ENCODE data around the gene USP7.

USP7 gene

DNA sequence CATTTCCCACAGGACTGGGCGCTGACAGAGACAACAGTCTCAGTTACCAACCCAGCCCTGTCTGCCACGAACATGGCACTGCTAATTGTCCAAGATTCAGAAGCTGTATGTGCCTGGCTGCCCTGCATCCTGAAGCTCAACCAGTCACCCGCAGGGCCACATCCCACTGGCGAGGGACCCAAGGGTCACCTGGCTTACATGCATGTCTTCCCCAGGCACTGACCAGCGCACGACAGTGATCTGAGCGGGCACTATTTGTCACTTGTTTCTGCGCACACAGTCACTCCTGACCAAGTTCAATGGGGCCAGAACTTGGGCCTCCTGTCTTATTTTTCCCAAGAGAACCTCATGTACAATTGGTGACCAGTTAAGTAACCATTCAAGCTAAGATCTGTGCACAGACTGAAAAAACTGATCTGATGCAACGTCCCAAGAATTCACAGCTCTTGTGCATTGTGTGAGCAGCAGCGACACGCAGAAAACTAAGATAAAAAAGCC, 13.1 kb downstream of the USP7 start:
- DNase-seq: no peak

DNA sequence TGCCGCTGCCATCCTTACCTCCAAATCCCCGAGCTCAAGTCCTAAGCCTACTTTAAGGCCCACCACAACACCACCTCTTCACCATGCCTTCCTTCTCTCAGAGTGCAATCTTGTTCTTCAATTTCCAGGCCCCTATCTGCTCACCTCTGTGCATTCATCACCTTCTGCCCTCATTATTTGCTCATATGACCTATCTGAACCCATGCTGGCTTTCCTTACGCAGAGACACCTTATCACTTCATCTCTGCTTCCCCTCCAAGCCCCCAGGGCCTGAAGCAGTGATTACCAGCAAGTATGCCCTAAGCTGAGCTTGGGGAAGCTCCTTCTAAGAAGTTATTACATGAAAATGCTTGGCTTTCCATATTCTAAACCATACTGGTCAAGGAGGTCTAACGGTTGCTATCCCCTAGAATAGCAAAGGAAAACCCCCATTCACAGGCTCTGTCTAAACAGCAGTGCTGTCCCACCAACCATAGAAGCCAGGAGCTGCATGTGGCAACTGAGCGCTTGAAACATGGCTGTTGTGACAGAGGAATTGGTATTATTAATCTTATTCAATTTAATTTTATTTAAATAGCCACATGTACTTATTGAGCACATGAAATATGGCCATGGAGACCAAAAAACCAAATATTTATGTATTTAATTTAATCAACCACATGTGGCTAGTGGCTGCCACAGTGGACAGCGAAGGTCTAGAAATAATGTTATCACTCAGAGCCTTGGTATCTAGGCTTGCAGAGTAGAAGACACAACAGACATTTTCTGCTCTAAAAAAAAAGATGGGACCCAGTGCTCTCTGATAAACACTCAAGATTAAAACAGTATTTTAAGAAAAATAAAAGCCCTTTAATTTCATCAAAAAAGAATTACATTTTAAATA, 13.9 kb downstream of the USP7 start:
- DNase-seq: no peak

DNA sequence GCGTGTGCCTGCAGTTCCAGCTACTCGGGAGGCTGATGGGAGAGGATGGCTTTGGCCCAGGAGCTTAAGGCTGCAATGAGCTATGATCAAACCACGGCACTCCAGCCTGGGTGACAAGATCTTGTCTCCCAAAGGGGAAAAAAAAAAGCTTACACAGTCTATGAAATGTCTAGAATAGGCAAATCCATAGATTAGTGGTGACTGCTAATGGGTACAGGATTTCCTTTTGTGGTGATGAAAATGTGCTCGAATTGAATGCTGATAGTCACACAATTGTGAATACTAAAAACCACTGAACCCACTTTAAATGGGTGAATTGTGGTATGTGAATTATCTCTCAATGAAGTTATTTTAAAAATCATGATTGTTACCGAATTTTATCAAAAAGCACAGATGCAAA, 14.9 kb downstream of the USP7 start:
- DNase-seq: no peak

DNA sequence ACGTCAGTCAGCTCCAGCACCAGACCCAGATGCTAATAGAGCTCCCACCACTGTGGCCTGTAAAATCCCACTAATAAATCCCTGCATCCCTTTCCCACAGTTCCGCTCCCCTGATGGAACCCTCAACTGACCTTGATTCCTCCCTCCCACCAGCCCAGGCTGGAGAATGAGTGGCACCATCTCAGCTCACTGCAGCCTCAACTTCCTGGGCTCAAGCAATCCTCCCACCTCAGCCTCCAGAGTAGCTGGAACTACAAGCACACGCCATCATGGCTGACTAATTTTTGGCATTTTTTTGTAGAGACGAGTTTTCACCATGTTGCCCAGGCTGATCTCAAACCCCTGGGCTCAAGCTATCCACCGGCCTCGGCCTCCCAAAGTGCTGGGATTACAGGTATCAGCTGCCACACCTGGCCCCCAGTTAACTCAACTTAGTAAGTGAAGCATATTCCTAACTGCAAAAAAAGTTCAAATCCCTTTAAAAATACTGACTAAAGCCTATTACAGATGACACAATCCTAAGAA, 15.6 kb downstream of the USP7 start:
- no peak for DNase-seq

DNA sequence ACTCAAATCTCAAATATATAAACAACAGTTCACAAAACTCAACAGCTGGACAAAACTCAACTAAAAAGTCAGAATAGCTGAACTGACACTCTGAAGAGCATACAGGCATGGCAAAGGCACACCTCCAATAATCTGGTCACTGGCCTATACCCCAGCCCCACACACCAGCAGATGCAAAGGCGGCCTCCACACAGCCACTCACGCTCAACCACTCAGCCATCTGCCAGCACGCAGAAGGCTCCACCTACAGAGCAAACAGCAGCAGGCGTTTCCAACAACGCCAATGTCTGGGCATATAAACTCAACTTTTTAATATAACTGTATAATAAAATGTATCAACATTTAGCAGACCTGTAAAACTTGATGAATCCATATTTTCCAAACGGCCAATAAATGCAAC, 17.2 kb downstream of the USP7 start:
- DNase-seq: no peak

DNA sequence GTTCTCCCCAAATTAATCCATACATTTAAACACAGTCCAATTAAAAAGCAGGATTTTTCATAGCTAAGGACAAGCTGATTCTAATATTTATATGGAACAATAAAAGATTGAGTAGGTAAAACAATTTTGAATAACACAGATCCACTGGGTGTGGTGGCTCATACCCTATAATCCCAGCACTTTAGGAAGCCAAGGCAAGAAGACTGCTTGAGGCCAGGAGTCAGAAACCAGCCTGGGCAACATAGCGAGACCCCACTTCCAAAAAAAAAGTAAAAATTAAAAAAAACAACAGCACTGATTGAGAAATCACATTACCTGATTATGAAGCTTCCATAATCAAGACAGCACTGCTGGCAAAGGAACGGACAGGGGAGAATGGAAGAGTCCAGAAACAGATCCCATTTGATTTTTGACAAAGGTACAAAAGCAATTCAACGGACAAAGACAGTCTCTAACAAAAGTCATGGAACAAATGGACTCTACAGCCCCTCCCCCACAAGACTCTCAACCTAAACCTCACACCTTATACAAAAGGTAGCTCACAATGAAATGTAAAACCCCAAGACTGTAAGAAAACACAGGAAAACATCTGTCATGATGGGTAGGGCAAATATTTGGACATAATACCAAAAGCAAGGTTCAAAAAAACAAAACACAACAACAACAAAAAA, 17.9 kb downstream of the USP7 start:
- no peak for DNase-seq

DNA sequence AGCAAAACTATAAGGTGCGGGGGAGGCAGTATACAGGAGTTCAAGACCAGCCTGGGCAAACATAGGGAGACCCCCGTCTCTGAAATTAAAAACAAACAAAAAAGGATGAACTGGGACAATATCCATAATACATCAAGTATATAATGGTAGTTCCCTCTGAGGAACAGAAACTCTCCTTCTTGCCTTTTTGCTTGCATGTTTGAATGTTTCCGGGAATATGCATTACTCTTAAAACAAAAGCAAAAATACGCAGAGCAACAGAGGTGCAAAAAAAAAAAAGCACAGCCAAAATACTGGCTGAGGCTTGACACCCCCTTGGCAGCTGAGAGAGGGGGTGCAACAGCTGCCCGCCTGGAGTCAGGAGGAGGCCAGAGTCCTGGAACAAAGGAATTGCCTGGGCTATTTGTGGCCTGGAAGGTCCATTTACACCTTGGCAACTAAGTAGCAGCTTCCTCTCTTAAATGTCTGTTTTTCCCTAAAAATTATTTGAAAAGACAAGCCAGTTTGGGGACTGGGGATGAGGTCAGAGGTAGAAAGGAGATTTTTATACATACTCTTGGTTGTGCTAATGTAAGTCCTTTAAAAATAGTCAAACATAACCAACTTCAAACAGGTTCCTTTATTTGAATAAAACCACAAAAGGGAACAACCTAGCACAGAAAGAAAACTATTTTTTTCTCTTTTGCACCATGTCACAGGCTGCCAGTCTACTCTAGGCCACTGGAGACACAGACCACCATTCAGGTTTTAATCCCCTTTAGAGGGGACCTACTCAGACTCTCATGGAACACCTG, 19.5 kb downstream of the USP7 start:
- no peak for DNase-seq

DNA sequence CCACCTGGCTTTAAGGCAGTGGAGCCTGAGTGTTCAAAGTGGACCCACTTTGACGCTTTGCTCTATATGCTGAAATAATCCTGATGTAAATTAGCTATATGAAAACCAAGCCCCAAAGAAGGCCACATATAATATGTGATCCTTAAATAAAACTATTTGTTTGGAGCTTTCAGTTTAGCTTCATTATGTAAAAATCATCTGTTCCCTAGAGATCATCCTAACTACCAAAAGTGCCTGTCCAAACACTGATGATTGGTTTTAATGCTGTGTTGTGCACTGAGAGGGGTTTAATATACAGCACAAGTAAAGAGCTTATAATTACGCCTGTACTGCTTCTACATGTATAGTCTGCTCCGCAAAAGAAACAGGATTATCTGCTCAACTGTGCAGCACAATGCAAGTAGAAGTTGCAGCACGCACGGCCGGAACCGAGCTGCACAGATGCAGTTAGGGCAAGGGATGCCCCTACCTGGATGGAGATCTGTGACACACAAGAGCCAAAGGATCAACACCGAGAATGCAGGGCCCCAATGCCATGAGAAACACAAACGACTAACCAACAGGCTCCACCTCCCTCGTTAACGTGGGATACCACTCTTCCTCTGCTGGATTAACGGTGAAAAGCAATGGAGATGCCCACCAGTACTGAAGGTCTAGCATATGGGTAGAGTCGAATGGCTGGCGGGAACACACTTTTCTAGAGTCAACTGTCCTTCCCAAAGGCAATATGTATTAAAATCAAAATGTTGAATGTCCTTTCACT, 20.5 kb downstream of the USP7 start:
- DNase-seq: no peak

DNA sequence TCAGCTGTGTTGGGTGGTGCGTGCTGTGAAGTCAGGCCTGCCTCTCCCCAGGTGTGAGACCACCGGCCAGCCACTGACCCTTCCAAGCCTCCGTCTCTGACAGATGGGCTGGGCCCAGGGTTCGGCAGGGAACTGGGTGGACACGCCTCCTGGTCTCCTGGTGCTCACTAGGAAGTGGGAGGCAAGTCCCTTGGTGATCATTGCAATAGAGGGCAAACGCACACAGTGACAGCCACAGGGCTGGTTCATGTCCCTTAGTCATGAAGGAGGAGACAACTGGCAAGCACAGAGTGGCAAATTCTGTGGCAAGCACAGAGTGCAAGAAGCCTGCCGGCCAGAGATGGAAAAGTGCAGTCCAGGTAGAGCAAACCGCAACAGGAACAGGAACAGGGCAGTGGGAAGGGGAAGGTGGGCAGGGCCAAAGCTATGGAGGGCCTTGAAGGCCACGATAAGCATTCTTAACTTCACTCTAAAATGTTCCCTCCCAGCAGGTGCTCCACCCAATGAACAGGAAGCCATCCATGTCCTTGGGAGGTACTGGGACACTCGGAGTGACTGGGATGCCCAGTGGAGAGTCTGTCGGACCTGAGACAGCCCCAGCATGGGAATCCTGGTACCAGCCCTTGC, 21.9 kb downstream of the USP7 start:
- DNase-seq: no peak

DNA sequence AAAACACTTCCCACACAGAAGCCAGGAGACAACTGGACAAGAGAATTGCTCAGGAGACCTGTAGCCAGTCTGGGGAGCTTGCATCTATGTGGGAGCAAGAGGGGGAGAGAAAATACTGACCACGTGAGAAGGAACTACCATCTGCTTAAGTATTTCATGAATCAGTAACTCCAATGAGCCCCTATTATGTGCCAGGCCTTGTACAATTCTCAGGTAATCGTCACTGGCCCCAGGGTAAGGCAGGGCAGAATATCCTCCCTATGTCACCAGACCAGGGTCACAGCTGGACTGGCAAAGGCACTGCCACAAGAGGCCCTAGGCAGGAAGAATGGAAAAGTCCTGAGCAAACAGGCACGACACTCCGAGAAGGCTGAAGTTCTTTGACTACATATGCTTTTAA, 25.9 kb downstream of the USP7 start:
- no peak for DNase-seq

DNA sequence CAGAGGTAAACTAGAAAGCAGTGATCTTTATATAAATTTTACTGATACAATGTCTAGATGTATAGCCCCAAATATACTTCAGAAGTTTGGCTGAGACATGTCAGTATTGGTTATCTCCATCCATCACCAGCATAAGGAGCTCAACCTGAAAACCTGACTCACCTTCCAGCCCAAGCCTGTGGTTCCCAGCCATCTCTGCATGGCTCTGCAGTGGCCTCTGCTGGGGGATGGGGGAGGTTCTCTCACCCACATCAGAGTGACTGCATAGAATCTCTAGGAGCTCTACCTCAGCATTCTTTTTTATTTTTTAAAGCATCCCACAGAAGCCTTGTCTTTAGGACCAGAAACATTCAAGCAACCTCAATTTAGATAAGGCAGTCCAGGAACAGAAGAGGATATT, 27.3 kb downstream of the USP7 start:
- peak; percentile 84 for DNase-seq

DNA sequence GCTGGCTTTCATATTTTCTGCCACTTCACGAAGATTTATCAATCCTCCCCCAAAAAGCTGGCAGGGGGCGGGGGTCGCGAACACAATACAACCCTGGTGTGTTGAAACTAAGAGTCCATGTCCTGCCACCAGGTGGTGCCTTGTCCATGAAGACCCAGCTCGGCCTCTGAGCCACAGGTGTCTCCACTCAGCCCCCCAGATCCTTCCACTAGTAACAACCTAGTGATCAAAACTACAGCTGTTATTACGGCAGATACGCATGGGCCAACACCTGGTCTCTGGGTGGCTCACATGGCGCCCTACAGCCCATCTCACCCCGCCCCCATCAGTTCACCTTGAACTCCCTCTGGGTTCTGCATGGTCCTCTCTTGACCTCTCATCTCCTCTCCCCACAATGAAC, 27.7 kb downstream of the USP7 start:
- no peak for DNase-seq

DNA sequence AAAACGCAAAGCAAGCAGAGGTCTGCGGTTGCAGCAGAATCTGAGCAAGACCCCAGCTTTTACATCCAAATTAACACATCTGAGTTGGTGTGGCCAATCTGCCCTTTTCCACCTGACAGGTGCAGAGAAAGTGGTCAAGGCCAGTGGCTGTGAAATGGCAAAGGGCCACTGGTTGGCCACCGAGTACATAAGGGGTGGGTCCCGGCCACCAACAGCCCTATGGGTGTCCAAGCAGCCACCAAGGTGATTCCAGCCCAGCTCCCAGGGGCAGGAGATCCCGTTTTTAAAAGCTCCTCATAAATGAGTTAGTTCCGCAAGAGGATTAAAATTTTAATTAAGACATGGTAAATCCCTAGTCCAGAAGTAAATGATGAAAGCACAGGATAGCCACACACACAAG, 29.1 kb downstream of the USP7 start:
- DNase-seq: no peak

DNA sequence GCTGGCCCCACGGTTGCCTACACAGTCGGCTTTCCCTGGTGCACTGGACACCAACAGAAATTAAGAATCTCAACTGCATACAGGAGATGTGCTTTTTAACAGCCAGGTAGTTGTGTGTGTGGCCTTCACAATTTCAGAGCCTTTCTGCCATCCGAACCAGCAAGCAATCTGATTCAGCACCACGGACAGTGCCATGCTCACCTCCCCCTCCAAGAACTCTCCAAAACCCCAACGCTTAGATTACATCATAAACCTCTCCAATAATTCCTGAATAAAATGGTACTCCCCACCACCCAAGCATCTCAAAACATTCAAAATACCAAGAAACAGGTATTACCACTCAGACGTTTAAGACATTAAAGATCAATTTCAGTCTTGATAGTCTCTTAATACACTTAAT, 31.8 kb downstream of the USP7 start:
- DNase-seq: peak; percentile 65

DNA sequence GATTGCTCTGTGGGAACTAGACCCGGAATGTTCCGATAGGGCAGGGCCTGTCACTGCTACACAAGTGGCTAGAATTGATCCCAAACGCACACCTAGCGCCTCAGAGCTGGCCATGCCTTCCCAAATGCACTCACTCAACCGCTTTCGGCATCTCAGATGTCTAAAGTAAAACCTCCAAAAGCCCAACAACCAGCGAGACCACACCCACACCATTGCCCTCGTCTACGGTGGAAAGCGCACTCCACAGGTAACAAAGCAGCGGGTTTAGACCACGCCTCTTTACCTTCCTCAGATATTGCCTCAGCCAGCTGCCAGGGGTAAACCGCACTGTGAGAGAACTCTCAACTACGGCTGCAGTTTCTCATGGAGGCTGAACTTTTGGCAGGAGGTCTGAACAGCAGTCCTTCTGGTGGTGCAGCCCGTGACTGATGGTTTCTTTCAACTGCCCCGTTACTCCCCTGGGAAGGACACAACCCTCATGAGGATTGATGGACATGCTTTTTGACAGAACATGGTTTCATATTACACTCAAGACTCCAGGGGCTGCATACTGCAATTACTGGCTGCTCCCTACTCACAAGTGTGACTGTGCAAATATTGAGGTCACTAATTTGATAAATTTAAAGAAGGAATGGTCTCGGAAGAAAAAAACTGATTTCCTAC, 34.5 kb downstream of the USP7 start:
- DNase-seq: no peak

DNA sequence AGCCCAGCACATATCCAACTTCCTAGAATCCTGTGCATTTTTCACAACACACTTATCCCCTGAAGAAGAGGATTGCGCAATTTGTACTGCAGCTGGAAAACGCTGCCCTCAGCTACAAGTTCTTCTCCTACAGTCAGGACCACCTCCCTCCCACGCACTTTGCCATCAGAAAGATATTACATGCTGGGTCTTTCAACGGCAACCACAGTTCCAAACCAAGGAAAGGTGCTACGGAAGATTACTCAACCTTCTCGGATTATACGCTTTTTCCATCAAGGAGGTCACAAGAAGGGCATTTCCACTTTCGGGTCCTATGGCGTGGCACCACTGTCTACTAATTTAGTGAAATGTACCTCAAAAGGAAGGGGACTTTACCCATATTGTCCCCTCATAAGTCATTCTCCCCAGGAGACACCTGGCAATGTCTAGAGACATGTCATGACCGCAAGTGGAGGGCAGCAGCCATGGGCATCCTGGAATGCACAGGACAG, 35.2 kb downstream of the USP7 start:
- DNase-seq: peak; percentile 70

DNA sequence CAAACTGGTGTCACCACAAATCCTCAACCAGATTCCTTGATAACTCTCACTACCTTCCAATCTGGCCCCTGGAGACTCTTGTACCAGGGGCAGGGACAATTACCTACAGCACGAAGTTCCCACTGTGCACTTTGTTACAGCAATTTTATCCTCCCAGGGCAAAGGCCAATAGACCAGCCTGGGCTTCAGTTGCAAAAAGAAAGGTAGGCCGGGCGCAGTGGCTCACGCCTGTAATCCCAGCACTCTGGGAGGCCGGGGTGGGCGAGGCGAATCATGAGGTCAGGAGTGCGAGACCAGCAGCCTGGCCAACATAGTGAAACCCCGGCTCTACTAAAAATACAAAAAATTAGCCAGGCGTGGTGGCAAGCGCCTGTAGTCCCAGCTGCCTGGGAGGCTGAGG, 36.9 kb downstream of the USP7 start:
- no peak for DNase-seq

DNA sequence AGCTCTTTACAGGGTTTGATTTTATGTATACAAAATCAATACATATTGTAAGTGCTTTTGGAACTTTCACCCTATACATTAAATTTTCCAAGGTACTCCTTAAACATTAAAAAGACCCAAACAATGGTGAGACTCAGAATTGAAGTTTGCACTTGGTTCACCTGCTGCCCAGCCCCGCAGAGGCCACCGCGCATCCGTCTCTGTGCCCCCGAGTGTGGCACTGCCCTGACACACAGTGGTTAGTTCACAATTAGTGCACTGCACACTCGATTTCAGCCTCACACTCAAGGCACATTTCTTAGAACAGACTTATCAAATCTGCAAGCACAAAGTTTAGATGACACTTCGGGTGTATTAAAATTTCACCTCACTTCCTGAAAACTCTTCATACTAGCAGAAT, 38.3 kb downstream of the USP7 start:
- DNase-seq: no peak

DNA sequence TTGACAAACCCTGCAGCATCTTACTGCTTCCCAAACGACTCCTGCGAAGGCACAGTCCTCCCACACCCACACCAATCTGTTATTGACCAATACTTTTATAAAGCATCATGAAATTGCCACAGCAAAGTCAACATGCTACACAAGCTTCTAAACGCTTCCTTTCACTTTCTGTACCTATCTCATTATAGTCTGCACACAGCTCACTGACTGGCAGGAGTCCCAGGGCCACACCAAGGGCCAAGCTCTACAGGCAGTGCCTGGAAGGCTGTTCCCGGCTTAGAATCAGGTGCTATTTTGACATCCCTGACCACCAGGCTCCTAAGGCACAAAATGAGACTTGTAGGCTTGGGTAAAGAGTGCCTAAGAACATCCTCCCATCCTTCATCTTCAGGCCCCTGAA, 39.5 kb downstream of the USP7 start:
- no peak for DNase-seq

DNA sequence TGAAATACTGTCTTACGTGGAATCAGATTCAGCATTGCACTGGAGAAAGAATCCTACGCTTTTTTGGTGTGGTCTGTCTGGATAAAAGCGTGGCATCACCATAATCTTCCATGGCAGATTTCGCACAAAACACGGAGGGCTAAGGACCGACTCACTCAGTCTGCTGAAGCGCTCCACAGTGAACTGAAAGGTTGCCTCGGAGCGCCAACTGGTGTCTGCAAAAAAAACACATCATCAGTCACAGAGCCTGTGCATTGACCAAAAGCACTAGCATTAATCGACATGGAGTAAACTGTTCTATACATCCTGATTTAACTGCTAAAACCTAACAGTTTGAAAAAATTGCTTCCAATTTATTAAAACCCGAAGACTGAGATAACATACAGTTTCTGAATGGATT, 40.5 kb downstream of the USP7 start:
- DNase-seq: no peak

DNA sequence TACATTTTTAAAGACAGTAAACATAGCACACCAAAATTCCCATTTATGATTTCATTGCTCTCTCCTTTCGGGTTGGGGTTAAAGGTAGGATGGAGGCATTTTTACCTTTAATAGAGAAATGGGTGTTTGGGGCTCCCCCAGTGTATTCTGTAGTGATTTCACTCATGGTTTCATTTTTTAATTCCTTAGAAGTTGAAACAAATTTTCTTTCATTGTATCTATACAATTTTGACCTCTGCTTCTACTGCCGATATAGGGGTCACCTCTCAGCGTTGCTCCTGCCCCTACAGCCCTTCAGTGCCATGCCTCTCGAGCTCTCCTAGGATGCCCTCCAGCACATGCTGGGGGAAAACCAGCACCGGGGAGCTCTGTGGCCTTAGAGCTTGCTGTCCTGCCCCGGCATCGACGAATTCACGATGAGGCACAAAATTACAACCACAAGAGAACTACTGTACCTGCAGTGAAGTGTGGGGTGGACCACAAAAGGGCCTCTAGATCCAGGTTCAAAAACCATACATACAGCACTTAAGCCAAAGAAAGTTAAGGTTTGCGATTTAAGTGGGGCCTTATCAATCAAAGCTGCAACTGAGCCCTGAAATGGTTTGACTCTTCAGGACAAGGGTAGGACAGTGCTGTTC, 42.2 kb downstream of the USP7 start:
- DNase-seq: peak; percentile 37

Measured in stimulated activated CD8-positive, alpha-beta memory T cell treated with anti-CD3 and anti-CD28 coated beads, Interleukin-4, amount 100 ng/mL, for 48 hours (primary cell).